Measurements from ENCODE around the gene NUTM1. TPM values are rescaled to one million over a fixed set of nuclear protein-coding genes. Genes with fewer than 3 reads are reported as not detected.
A peak's percentile ranks its signal among the peaks of the same experiment; 100 is the strongest.

Gene NUTM1, protein sequence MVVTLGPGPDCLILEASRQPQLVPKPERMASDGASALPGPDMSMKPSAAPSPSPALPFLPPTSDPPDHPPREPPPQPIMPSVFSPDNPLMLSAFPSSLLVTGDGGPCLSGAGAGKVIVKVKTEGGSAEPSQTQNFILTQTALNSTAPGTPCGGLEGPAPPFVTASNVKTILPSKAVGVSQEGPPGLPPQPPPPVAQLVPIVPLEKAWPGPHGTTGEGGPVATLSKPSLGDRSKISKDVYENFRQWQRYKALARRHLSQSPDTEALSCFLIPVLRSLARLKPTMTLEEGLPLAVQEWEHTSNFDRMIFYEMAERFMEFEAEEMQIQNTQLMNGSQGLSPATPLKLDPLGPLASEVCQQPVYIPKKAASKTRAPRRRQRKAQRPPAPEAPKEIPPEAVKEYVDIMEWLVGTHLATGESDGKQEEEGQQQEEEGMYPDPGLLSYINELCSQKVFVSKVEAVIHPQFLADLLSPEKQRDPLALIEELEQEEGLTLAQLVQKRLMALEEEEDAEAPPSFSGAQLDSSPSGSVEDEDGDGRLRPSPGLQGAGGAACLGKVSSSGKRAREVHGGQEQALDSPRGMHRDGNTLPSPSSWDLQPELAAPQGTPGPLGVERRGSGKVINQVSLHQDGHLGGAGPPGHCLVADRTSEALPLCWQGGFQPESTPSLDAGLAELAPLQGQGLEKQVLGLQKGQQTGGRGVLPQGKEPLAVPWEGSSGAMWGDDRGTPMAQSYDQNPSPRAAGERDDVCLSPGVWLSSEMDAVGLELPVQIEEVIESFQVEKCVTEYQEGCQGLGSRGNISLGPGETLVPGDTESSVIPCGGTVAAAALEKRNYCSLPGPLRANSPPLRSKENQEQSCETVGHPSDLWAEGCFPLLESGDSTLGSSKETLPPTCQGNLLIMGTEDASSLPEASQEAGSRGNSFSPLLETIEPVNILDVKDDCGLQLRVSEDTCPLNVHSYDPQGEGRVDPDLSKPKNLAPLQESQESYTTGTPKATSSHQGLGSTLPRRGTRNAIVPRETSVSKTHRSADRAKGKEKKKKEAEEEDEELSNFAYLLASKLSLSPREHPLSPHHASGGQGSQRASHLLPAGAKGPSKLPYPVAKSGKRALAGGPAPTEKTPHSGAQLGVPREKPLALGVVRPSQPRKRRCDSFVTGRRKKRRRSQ
- polyA plus RNA-seq (2011; rRNA removed) (not detected in 2 replicates), polyA minus RNA-seq (2011; rRNA and poly(A)+ RNA removed) (not detected in 2 replicates)

DNA sequence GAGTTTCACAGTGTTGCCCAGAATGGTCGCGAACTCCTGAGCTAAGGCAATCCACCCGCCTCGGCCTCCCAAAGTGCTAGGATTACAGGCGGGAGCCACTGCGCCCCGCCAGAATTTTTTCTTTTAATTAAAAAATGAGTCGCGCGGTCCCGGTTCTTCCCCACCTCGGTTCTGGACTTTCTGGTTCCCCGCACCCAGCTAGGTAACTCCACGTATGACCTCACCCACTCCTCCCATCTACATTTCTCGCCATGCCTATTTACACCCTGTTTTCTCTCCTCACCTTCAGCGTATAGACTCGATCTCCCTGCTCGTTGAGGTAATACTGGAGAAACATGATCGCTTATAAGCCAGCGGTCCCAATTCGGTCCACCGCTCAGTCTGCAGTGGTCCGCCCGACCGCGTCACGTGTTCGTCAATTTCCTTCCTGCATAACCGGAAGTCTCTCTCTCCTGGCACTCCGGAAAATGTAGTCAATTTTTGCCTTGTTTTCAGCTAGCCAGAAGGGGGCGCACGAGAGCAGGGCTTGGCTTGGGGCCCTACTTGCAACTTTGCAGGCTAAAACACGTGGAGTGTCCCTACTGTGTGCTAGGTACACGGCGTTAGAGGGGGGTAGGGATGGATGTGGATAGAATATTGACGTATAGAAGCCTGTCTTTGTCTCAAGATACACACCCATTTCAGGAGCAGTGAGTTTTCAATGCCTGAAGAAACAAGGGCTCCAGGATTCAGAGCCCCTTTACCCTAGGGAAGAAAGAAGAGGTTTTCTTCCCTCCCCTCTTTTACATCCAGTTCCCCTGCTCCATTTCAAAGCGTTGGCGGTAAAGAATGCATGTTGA is at the start of gene NUTM1, which contains the start of gene NOP10:
TSS of gene NUTM1 (plus strand) at position 579 of the 839 bp plus-strand sequence. CDS start 382 bp downstream, outside the sequence.
TSS of gene NOP10 (minus strand) at position 400 of the 839 bp plus-strand sequence. CDS start at position 337, 63 bp downstream.
- Histone ChIP-seq H3K27ac (ENCODE audit: low read depth, low read length) (peak within 1 kb of the TSS; percentile 87), H3K4me3 (ENCODE audit: low read depth, low read length) (peak within 1 kb of the TSS; percentile 99), H3K9me3 (ENCODE audit: control insufficient read depth, insufficient read depth, low read length) (no peaks in the 10 kb centered on the region; the same call in 1 of the 2 replicates), H3K27me3 (ENCODE audit: control insufficient read depth, insufficient read depth, low read length) (no peaks in the 10 kb centered on the region)
- POLR2A ChIA-PET: interaction anchor here (0.5 to 1.5 kb wide), 6 partner anchors 10 to 241 kb away, joined by 3 to 11 read pairs (median 4); partner anchors contain the start of genes GOLGA8A, GOLGA8B and LPCAT4
- peak; percentile 86 for DNase-seq (ENCODE audit: low read depth, low spot score)
- TF ChIP-seq, protein P1, sequence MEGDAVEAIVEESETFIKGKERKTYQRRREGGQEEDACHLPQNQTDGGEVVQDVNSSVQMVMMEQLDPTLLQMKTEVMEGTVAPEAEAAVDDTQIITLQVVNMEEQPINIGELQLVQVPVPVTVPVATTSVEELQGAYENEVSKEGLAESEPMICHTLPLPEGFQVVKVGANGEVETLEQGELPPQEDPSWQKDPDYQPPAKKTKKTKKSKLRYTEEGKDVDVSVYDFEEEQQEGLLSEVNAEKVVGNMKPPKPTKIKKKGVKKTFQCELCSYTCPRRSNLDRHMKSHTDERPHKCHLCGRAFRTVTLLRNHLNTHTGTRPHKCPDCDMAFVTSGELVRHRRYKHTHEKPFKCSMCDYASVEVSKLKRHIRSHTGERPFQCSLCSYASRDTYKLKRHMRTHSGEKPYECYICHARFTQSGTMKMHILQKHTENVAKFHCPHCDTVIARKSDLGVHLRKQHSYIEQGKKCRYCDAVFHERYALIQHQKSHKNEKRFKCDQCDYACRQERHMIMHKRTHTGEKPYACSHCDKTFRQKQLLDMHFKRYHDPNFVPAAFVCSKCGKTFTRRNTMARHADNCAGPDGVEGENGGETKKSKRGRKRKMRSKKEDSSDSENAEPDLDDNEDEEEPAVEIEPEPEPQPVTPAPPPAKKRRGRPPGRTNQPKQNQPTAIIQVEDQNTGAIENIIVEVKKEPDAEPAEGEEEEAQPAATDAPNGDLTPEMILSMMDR (IDR thresholded peaks at IDR 0.05; ENCODE audit: low read depth, low read length): peak; percentile 93
- CTCF ChIA-PET: interaction anchor here (0.7 to 2.3 kb wide), 12 partner anchors 9 to 280 kb away, joined by 3 to 18 read pairs (median 7); partner anchors contain the start of gene LPCAT4

DNA sequence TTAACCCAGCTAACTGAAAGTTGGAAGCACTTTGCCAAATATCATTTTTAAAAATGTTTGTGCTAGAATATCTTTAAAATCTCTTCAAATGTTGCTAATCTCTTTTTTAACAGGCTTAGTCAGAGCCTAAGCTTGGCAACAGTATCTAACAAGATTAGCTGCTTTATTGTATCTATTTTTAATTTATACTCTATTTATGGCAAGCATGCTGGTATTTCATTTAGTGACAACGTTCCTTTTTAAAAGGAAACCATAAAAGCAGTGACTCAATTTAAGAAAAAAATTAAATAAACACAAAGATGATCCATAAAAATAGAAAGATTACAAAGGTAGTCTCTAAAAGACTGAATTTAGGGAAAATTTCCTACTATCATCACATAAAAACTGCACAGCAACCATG is 46.1 kb upstream of the NUTM1 start:
- DNase-seq (ENCODE audit: low read depth, low spot score): no peak
- POLR2A ChIA-PET: no interaction called here
- no peaks in the 10 kb centered on the region for H3K27me3 ChIP-seq (ENCODE audit: control insufficient read depth, insufficient read depth, low read length)
- H3K27ac ChIP-seq (ENCODE audit: low read depth, low read length): no peak overlapping the region
- CTCF ChIA-PET: no interaction called here
- H3K9me3 ChIP-seq (ENCODE audit: control insufficient read depth, insufficient read depth, low read length): no peaks in the 10 kb centered on the region
- H3K4me3 ChIP-seq (ENCODE audit: low read depth, low read length): no peak overlapping the region
- TF ChIP-seq, protein P1 (IDR thresholded peaks at IDR 0.05; ENCODE audit: low read depth, low read length): no peak

DNA sequence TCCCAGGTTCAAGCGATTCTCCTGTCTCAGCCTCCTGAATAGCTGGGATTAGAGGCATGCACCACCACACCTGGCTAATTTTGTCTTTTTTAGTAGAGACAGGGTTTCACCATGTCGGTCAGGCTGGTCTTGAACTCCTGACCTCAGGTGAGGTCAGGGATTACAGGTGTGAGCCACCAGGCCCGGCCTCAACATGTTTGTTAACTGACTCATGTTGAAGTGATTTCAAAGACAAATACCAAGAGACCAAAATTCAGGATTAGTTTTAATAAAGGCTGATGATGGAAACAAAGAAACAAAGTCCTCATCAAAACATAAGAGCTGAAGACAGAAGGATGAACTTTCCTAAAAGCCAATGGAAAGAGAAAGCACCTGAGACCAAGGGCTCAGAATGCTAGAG is 42.1 kb upstream of the NUTM1 start:
- TF ChIP-seq, protein P1 (IDR thresholded peaks at IDR 0.05; ENCODE audit: low read depth, low read length): no peak
- Histone ChIP-seq H3K27ac (ENCODE audit: low read depth, low read length) (no peak overlapping the region), H3K9me3 (ENCODE audit: control insufficient read depth, insufficient read depth, low read length) (no peaks in the 10 kb centered on the region), H3K4me3 (ENCODE audit: low read depth, low read length) (no peak overlapping the region), H3K27me3 (ENCODE audit: control insufficient read depth, insufficient read depth, low read length) (no peaks in the 10 kb centered on the region)
- ChIA-PET POLR2A (no interaction called here), CTCF (interaction anchor here (1.4 kb wide), 1 partner anchor 60 kb away, joined by 3 read pairs; no protein-coding TSS in a partner anchor)
- no peak for DNase-seq (ENCODE audit: low read depth, low spot score)

DNA sequence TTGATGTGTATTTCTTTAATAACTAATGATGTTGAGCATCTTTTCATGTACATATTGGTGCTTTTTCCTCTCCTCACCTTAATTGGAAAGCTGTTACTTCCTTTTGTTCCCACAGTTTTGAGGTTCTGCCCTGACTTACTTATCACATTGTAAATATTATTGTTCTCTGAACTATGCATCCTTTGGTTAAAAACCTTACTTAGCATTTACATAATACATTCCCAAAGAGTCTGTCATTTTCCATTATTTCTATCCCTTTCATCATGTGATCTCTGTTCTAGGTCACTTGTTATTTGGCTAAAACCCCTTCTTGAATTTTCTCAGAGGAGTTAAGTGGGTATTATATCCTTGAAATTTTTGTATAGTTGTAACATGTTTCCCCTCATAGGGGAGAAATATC is 38.5 kb upstream of the NUTM1 start:
- TF ChIP-seq, protein P1 (IDR thresholded peaks at IDR 0.05; ENCODE audit: low read depth, low read length): no peak
- POLR2A ChIA-PET: no interaction called here
- CTCF ChIA-PET: no interaction called here
- no peaks in the 10 kb centered on the region for H3K27me3 ChIP-seq (ENCODE audit: control insufficient read depth, insufficient read depth, low read length)
- no peak overlapping the region for H3K27ac ChIP-seq (ENCODE audit: low read depth, low read length)
- DNase-seq (ENCODE audit: low read depth, low spot score): peak; percentile 34
- H3K9me3 ChIP-seq (ENCODE audit: control insufficient read depth, insufficient read depth, low read length): no peaks in the 10 kb centered on the region
- H3K4me3 ChIP-seq (ENCODE audit: low read depth, low read length): no peak overlapping the region
